ENCODE measurements around the gene SH3BP1.
A peak's percentile ranks its signal among the peaks of the same experiment; 100 is the strongest.

SH3BP1 gene

DNA sequence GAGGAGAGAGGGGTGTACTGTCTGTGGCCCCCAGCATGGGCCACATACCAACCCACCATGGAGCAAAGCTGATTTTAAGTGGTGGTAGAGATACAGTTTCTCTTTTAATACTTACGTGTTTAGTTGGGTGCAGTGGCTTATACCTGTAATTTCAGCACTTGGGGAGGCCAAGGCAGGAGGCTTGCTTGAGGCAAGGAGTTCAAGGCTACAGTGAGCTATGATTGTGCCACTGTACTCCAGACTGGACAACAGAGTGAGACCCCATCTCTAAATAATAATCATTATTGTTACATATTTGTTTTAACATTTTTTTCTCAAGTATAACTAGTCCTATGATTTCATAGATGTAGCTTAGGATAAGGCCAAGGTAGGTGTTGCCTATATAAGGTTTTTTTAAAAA, 22.0 kb upstream of the SH3BP1 start:
- no peak for DNase-seq

DNA sequence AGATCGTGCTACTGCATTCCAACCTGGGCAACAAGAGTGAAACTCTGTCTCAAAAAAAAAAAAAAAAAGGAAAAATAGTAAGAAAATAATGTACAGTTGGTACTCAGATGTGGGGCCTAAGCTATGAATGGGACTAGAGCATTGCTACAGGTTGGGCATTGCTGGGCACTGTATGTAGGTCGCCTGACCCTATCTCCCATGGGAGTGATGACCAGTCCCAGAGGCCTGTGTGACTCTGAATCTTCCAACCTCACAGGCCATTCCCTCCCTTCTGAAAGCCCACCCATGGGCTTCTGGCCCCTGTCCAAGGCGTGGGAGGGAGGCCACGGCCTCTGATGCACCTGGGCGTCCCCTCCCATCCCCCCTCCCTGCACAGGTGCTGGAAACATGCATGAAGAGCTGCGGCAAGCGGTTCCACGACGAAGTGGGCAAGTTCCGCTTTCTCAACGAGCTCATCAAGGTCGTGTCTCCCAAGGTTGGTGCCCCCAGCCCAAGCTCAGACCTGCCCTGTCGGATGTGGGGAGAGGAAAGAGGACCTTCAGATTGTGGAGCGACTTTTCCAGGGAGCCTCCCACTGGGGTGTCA, 21.3 kb upstream of the SH3BP1 start:
- no peak for DNase-seq

DNA sequence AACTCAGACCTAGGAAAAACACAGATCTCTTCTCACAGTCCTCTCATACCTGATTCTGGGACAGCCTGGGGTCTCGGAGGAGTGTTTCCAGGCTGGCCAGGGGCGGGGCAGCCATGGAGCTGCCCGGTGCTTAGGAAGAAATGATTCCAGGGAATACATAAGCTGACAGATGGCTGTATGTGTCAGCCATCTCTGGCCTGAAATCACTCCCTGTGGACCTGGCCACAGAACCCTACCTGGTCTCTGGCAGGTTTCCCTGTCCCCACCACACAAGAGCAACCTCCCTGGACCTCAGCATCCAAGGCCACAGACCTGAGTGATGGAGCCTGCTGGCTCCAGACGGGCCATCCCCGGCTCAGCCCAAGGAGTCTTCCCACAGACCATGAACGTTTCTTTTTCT, 20.8 kb upstream of the SH3BP1 start:
- DNase-seq: no peak

DNA sequence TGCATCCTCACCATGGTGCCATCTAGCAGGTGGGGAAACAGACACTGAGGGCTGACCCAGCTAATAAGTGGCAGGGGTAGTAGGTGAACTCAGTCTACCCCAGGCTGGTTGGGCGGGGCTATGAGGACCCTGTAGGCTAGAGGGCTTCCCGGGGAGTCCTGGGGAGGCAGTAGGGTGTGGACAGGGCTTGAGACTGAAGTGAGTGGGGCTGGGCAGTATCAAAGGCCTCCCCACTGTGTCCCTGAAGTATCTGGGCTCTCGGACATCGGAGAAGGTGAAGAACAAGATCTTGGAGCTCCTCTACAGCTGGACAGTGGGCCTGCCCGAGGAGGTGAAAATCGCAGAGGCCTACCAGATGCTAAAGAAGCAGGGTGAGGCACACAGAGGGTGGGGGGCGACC, 19.5 kb upstream of the SH3BP1 start:
- no peak for DNase-seq

DNA sequence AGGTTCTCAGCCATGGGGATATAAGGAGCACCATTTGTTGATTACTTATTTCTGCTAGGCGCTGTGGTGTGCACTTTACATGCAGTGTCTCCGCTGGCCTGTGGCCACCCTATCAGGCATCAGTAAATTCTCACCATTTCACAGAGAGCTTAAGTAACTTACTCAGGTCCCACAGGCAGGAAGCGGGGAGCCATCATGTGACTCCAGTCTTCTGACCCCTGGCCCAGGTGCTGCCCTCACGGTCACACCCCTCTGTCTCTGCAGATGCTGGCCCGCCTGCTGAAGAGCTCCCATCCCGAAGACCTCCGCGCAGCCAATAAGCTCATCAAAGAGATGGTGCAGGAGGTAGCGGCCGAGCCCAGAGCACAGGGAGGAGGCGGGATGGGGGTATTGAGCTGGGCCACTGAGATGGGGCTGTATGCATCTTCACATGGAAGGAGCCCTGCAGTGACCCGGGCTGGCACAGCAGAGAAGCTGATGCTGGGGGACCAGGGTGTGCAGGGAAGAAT, 18.1 kb upstream of the SH3BP1 start:
- DNase-seq: no peak

DNA sequence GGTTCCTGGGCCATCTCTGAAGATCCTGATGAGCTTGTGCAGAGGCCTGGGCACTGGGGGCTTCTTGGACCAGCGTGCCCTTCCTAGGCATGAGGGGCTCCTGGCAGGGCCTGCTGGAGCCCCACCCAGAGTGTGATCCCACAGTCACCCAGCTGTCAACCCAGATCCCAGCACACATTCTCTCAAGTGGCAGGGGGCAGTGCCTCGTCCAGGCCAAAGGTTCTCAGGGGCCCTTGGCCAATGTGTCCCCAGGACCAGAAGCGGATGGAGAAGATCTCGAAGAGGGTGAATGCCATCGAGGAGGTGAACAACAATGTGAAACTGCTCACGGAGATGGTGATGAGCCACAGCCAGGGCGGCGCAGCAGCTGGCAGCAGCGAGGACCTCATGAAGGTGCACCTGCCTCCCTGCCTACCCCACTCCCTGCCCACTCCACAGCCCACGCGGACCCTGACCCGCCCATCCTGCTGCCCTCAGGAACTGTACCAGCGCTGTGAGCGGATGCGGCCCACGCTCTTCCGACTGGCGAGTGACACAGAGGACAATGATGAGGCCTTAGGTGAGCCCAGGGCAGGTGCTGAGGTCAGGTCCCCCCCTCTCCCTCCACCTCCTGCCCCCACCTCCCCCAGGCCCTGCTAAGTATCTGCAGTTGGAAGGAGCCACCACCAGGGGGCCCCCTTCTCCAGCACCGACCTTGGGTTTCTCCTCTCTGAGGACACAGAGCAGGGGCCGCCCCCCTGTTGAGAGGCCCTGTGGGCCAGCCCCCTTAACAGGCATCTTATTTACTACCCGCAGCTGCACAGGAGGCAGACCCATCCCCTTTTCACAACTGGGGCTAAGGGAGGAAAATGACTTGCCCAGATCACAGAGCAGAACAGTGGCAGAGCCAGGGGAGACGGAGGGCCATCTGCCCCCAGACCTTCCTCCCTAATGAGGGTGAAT, 16.1 kb upstream of the SH3BP1 start:
- DNase-seq: no peak

DNA sequence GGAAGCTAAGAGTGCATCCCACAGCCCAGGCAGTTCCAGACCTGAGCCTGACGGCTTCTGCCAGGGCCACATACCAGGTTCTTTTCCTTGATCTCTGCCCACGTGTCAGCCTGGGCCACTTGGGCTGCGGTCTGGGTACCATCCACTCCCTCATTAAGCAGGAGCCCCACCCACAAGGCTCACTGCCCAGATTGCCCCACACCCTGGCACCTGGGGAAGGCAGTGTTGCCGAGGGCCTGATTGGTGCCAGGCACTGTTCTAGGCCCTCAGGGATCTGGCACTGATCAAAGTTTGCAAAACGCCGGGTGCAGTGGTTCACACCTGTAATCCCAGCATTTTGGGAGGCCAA, 15.5 kb upstream of the SH3BP1 start:
- no peak for DNase-seq

DNA sequence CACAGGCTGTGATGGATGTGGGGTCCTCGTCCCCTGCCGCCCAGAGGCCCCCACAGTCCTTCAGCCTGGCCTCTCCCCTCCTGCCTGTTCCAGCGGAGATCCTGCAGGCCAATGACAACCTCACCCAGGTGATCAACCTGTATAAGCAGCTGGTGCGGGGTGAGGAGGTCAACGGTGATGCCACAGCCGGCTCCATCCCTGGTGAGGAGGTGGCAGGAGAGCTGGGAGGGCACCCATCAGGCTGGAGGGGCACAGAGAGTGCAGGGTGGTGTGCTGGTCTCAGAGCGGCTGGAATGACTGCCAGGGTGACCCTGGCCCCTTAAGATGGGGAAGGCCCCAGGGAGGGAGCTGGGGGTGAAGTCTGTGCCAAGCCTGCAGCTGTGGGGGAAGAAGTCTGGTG, 14.6 kb upstream of the SH3BP1 start:
- DNase-seq: no peak

DNA sequence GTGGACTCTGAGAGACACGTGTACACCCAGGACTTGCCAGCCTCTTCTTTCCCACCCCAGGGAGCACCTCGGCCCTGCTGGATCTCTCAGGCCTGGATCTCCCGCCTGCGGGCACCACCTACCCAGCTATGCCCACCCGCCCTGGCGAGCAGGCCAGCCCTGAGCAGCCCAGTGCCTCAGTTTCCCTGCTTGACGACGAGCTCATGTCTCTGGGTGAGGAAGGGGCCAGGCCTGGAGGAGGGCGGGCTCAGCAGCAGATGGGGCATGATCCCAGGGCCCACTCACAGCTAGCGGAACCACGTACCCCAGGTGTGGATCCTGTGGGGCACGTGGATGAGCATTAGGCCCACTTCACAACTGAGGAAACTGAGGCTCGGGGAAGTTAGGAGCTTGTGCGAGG, 13.7 kb upstream of the SH3BP1 start:
- DNase-seq: no peak

DNA sequence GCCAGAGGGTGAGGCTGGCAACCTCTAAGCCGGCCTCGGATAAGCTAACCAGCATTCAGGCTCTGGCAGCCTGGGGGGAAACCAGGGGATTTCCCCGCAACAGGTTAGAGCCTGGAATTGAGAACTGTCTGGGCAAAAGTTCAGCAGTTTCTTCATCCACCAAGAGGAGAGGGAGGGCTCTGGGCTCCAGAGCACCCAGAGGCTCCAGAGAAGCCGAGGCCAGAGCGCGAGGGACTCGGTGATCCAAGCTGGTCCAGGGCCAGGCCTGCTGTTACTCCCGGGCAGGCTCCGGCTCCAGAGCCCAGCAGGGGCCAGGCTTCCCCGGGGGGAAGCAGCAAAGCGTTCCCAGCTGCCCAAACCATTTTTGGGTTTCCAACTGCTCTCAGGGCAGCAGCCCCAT, 13.3 kb upstream of the SH3BP1 start:
- DNase-seq: no peak

DNA sequence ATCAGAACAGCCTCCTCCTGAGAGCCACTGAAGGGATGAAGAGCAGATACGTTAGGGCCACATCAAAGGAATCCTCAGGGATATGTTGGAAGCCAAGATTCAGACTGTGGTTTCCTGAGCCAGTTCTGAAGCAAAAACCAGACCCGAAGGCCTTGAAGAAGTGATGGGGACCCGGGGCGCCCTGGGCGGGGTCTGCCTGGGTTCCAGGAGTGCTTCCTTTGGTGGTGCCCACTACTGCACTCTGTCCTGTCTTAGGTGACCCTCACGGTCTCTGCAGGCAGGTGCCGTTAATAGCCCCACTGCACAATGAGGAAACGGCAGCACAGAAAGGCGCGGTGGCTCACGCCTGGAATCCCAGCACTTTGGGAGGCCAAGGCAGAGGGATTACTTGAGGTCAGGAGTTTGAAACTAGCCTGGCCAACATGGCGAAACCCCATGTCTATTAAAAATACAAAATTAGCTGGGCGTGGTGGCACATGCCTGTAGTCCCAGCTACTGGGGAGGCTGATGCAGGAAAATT, 12.9 kb upstream of the SH3BP1 start:
- peak; percentile 27 for DNase-seq

DNA sequence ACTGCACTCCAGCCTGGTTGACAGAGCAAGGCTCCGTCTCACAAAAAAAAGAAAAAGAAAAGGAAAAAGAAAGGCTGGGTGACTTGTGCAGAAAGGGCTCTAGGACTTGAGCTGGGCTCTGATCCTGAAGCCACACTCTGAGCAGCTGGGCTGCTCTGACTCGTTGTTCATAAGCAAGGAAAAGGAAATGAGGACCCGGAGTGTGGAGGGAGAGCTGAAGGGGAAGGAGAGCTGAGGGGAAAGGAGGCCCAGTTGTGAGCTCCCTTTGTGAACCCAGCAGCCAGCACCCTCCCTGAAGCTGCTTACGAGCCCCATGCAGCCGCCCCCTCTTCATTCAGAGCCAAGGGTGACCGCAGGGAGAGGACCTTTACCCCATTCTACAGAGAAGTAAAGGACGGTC, 12.3 kb upstream of the SH3BP1 start:
- peak; percentile 29 for DNase-seq

DNA sequence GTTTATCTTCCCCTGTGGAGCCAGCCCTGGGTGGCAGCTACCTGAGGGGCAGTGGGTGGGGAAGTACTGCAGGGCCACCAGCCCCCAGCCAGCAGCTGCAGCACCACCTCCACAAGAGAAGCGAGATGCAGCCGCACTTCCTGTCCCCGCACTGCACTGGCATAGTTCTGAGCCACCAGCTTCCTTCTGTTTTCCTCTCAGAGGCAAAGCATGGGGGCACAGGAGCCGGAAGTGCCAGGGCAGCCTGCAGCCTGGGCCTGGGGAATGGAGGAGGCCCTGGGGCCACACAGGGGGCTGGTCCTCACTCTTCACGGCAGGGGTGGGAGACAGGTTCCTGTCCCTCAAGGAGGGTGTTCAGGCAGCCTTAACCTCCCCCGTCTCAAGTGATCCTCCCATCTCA, 11.9 kb upstream of the SH3BP1 start:
- peak; percentile 59 for DNase-seq

DNA sequence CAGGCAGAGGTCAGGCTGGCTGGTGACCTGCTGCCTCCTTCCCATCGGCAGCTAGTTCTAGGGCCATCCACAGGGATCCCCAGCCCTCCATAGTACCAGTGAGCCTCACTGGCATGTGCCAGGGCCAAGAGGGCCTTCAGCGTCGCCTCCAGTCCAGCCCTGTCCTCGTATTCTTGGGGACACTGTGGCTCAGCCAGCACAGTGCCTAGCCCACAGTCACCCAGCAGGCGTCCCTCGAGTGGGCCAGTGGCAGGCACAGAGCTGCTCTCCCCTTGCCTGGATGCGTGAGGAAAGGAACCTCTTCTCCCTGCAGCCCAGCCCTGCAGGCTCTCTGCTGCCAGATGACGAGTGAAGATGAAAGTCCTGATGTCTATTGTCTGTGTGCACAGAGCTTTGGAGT, 10.6 kb upstream of the SH3BP1 start:
- no peak for DNase-seq

DNA sequence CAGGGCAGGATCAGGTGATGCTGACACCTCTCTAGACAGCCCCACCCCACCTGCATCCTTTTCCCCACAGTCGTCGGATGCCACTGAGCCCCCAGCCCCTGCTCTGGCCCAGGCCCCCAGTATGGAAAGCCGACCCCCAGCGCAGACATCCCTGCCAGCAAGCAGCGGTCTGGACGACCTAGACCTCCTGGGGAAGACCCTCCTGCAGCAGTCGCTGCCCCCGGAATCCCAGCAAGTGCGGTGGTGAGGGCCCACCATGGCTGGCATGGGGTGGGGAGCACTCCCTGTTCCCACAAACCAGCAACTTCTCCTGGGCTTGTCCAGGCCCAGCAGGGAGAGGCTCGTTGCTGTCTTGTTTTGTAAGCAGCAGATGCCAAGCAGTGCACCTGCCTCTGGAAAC, 9.5 kb upstream of the SH3BP1 start:
- no peak for DNase-seq

DNA sequence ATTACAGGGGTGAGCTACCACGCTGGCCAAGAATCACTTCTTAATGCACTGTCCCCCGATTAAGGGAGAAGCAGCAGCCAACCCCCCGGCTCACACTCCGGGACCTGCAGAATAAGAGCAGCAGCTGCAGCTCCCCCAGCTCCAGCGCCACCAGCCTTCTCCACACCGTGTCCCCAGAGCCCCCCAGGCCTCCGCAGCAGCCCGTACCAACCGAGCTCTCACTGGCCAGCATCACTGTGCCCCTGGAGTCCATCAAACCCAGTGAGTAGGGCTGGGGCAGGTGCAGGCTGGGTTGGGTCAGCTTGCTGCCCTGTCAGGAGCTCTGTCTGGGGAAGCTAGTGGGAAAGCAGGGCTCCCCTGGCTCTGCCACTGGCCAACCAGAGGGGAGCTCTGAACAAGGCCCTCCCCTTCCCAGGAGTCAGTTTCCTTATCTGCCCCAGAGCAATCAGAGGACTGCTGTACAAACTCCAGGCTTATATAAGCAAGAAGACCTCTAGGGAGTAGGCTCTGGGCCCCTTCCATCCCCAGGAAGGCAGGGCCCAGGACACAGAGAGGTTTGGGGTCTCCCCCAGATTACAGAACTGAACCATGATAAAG, 8.5 kb upstream of the SH3BP1 start:
- no peak for DNase-seq

DNA sequence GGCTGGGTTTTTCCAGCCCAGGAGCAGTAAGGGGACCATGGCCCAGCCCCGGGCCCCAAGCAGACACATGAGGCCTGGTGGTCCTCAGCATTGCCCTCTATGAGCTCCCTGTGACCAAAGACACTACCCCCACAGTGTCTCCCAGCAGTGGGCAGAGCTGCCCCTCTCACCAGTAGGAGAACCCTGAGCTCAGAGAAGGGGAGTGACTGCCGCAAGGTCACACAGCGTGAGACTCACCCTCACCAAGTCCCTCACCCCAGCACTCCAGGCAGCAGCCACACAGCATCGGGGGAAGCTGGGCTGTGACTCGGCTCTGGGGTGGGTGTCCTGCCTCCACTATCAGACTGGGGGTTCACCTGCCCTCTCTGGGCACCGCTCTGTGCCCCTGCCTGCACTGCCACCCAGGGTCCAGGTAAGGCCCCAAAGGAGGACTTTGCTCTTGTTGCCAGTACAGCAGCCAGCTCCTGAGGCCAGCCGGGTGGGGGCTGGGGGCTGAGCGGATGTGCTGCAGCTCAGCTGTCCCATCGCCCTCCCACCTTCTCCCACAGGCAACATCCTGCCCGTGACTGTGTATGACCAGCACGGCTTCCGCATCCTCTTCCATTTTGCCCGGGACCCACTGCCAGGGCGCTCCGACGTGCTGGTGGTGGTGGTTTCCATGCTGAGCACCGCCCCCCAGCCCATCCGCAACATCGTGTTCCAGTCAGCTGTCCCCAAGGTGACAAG, 7.9 kb upstream of the SH3BP1 start:
- no peak for DNase-seq

DNA sequence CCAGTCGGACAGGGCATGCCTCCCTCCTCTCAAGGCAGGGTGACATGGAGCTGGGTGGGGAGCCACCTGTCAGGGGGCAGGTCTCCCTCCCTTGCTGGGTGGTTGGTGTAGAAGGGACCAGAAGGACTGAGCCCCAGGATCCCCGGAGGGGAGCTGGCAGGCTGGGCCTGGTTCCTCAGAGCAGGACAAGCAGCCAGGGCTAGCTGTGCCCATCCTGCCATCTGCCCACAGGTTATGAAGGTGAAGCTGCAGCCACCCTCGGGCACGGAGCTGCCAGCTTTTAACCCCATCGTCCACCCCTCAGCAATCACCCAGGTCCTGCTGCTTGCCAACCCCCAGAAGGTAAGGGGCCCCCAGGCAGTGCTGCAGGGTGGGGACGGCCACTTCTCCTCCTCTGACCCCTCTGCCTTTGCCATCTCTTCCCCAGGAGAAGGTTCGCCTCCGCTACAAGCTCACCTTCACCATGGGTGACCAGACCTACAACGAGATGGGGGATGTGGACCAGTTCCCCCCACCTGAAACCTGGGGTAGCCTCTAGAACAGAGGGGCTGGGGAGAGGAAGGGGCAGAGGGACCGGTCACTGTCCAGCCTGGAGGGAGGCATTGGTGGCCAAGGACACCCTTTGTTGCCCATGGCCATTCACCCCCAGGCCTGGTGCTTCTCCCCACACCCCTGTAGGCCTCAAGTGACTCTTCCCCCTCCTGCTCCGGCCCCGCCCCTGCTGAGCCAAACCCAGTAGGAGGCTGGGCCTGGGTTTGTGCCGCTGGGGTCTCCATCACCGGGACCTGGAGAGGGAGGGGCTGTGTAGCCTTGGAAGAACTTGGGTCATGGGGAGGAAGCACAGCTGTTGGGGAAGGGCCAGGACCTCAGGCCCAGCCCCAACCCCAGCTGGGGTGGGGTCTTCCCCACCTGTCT, 7.0 kb upstream of the SH3BP1 start:
- no peak for DNase-seq

DNA sequence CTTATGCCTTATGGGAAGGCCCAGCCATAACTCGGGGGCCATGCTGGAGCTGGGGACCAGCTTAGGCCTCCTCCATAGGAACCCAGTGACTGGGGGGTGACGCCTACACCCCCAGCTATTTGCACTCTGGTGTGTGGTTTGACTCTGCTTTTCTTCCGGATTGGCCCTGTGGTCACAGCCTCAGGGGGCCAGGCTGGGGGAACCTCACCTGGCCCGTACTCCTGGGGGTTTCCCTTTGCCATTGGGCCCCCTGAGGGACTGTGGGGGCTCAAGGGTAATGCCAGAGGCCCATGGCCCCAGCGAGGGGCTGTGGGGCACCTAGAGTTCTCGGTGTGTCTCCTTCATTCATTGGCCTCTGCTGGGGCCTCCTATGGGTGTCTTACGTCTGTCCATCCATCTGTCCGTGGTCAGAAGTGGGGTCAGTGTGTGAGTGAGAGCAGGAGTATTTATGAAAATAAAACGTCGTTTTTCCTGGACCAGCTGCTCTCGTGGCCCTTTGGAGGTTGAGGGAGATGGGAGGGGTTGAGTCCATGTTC, 6.3 kb upstream of the SH3BP1 start:
- DNase-seq: no peak

DNA sequence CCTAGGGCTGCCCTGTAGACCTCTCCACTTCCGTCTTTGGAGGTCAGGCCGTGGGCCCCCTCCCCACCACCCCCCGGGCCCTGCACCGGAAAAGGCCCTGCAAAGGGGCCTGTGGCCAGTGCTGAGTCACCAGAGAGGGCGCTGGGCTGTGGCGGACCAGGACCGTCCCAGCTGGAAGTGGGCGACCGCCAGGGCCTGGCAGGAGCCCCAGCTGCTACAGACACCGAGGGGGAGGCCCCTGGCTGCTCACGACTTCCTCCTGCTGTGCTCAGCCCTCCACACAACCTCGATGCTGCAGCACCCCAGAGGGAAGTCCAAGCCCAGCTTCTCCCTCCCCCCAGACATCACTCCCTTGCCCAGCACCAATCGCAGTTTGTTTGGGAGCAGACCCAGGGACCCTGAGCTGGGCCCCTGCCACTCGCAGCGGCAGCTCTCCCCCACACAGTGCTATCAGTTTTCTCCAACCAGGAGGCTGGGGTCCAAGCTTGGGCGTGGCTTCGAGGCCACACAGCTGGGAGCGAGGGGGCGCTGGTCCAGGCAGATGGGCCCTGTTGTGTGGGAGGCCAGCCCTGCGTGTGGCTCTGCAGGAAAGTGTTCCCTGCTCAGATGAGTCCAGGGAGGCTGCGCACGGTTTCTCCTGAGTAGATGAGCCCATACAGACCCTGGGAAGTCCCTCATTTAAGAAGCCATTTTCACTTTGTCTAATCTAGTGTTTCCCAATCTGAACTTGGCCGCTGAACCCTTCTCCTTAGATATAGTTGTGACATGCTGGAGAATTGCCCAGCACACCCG, 5.6 kb upstream of the SH3BP1 start:
- DNase-seq: peak; percentile 93

DNA sequence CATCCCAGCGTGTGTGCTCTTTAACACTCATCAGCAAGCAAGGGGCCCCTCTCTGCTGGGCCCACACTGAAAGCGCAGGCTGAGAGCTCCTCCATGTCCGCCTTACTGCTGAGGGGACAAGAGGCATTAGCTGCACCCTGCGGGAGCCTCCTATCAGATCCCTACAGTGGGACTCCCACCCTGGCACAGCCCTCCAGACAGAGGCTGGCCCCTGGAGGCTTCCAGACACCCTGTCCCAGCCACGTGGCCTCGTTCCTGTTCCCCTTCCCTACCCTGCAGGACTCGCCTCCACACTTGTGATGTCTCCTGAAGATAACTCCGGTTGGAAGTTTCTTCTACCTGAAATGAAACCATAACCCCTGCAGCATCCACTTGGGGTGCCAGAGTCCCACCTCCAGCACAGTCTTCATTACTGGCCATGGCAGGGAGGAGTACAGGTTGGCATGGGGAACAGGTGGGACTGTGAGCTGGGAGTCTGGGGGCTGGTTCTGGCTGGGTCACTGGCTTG, 5.0 kb upstream of the SH3BP1 start:
- DNase-seq: no peak

All from MV-4-11 (cell line).